Ascending aorta (tissue), 2 donors: ENCODE measurements around the gene MOB3B. TPM values are rescaled to one million over a fixed set of nuclear protein-coding genes. Genes with fewer than 3 reads are reported as not detected.

Source experiments
- DNase-seq, 2 donors: peaks; one replicate each; pipeline ENCODE4 v3.0.0-alpha.2; 2019; ENCODE audit warnings: low spot score in 2 of 2
- H3K27ac ChIP-seq, 2 donors: fragments of 200-600 bp; sonication (generic); one replicate each; pipeline ENCODE4 v1.5.1; 2016 to 2017; ENCODE audit warnings: mild to moderate bottlenecking in 1 of 2
- H3K27me3 ChIP-seq: fragments of 200-600 bp; sonication (generic); one replicate; pipeline ENCODE4 v1.5.1; 2017
- H3K36me3 ChIP-seq, 2 donors: fragments of 200-600 bp; sonication (generic); one replicate each; pipeline ENCODE4 v1.5.1; 2016
- H3K4me1 ChIP-seq, 2 donors: fragments of 200-600 bp; sonication (generic); one replicate each; pipeline ENCODE4 v1.5.1; 2016 to 2017; ENCODE audit warnings: mild to moderate bottlenecking in 1 of 2
- H3K4me3 ChIP-seq, 2 donors: fragments of 200-600 bp; sonication (generic); one replicate each; pipeline ENCODE4 v1.5.1; 2016 to 2017; ENCODE audit warnings: mild to moderate bottlenecking in 1 of 2
- H3K9me3 ChIP-seq, 2 donors: fragments of 200-600 bp; sonication (generic); one replicate each; pipeline ENCODE4 v1.5.1; 2016
- intact Hi-C: fragments of 100-400 bp; cut with DNase I; formaldehyde crosslinking; loops from one replicate; pipeline ENCODE4 v1.15.1; 2023
- total RNA-seq: library from RNA; depleted of rRNA; stranded (reverse); fragments of >200 nt; gene quantifications from one replicate; pipeline ENCODE4 v1.1.0, GENCODE V29; 2016
- TF ChIP-seq, protein P1 (sequence below), 3 experiments: fragments of 200-600 bp in 2 of 3; fragments of 450-650 bp in 1 of 3; sonication (generic) in 2 of 3; IDR thresholded peaks; one replicate each; pipeline ENCODE4 v1.5.1; 2016 to 2019; ENCODE audit warnings: antibody characterized with exemption in 3 of 3, mild to moderate bottlenecking in 1 of 3, moderate library complexity in 1 of 3

Gene MOB3B
- total RNA-seq, 1 donor from 2014 or later: 2.4 TPM

GRCh38 chr9:27340285-27340674 is 189.3 kb downstream of the MOB3B start:
- intact Hi-C loops: loop anchor here (5.0 kb wide), 1 partner anchor 52 kb away; no protein-coding TSS in a partner anchor

GRCh38 chr9:27339661-27340284 is 189.8 kb downstream of the MOB3B start:
- peaks cover 14 to 54% of the 10 kb centered on the region in 2 donors for H3K4me1 ChIP-seq
- intact Hi-C loops: loop anchor here (5.0 kb wide), 1 partner anchor 53 kb away; no protein-coding TSS in a partner anchor
- peak overlapping the region; percentile 74 to 86 for H3K27ac ChIP-seq
- DNase-seq: peak in 1 of 2 donors; percentile 85
- no peaks in the 10 kb centered on the region for H3K27me3 ChIP-seq
- no peaks in the 10 kb centered on the region for H3K36me3 ChIP-seq
- H3K9me3 ChIP-seq: no peaks in the 10 kb centered on the region
- TF ChIP-seq, protein P1, sequence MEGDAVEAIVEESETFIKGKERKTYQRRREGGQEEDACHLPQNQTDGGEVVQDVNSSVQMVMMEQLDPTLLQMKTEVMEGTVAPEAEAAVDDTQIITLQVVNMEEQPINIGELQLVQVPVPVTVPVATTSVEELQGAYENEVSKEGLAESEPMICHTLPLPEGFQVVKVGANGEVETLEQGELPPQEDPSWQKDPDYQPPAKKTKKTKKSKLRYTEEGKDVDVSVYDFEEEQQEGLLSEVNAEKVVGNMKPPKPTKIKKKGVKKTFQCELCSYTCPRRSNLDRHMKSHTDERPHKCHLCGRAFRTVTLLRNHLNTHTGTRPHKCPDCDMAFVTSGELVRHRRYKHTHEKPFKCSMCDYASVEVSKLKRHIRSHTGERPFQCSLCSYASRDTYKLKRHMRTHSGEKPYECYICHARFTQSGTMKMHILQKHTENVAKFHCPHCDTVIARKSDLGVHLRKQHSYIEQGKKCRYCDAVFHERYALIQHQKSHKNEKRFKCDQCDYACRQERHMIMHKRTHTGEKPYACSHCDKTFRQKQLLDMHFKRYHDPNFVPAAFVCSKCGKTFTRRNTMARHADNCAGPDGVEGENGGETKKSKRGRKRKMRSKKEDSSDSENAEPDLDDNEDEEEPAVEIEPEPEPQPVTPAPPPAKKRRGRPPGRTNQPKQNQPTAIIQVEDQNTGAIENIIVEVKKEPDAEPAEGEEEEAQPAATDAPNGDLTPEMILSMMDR (IDR thresholded peaks at IDR 0.05): no peak
- H3K4me3 ChIP-seq: no peak overlapping the region

More at GRCh38 chr9:27340285-27340674, 189.3 kb downstream of the MOB3B start:
- H3K27ac ChIP-seq: peak overlapping the region; percentile 74 to 86
- no peaks in the 10 kb centered on the region for H3K36me3 ChIP-seq
- H3K27me3 ChIP-seq: no peaks in the 10 kb centered on the region
- DNase-seq: no peak
- no peak overlapping the region for H3K4me3 ChIP-seq
- peaks cover 14 to 54% of the 10 kb centered on the region in 2 donors for H3K4me1 ChIP-seq
- no peaks in the 10 kb centered on the region for H3K9me3 ChIP-seq
- TF ChIP-seq, protein P1 (IDR thresholded peaks at IDR 0.05): no peak

GRCh38 chr9:27338527-27338903 is 191.1 kb downstream of the MOB3B start:
- Histone ChIP-seq H3K36me3 (no peaks in the 10 kb centered on the region), H3K27ac (peak overlapping the region; percentile 74 to 86), H3K27me3 (no peaks in the 10 kb centered on the region), H3K4me1 (peaks cover 14 to 58% of the 10 kb centered on the region in 2 donors), H3K4me3 (no peak overlapping the region), H3K9me3 (no peaks in the 10 kb centered on the region)
- TF ChIP-seq, protein P1 (IDR thresholded peaks at IDR 0.05): no peak
- intact Hi-C loops: no loop called here
- DNase-seq: no peak

DNA sequence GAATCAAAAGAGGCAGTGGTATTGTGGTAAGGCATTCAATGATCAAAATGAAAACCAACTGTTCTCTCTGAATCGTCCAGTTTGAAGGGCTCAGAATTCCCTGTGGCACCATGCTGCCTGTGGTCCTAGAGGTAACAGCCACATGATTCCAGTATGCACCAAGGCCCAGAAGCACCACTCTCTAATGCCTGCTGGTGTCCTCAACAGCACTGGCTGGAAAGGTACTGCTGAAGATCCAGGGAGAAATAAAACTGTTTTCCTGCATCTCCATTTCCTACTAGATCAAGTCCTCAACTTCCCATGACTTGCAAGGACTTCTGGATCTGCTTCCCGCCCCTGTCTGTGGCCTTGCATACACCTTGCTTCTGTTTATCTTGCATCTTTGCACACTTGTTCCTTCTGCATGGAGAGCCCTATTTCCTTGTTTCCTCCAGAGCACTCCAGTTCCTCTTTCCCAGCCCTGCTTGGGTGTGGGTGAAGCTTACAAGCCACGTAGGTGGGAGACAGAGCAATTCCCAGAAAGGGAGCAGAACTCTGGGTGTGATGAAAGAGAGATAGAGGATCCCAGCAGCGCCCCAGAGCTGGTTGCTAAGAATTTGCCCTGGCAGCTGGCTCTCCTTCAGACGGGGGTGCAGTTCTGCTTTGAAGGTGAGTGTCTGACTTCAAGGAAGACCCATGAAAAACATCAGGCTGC is 191.6 kb downstream of the MOB3B start:
- no peaks in the 10 kb centered on the region for H3K27me3 ChIP-seq
- no peaks in the 10 kb centered on the region for H3K36me3 ChIP-seq
- TF ChIP-seq, protein P1 (IDR thresholded peaks at IDR 0.05): no peak
- H3K4me1 ChIP-seq: peaks cover 14 to 60% of the 10 kb centered on the region in 2 donors
- no peaks in the 10 kb centered on the region for H3K9me3 ChIP-seq
- H3K27ac ChIP-seq: peak overlapping the region; percentile 74 to 86
- no peak for DNase-seq
- no peak overlapping the region for H3K4me3 ChIP-seq
- intact Hi-C loops: no loop called here

DNA sequence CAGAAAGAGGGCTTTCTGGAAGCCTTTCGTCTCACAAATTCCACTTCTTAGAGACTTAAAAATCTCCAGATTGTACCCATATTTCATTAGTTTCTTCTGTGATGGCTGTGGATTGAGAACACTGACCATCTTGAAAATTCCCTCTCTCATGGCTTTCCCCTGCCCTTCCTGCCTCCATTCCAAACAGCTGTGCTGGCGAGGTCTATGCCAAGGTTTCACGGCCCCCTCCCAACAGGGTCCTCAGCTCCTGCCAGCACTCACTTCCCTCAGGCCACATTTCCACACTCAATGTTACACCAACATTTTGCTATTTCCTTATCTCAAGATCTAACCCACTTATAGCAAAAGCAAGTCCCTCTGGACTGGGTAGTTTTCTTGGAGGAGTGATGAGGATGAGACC is 192.4 kb downstream of the MOB3B start:
- Histone ChIP-seq H3K36me3 (no peaks in the 10 kb centered on the region), H3K27me3 (no peaks in the 10 kb centered on the region), H3K4me1 (peaks cover 14 to 59% of the 10 kb centered on the region in 2 donors), H3K4me3 (no peak overlapping the region), H3K27ac (peak overlapping the region; percentile 74 to 86), H3K9me3 (no peaks in the 10 kb centered on the region)
- intact Hi-C loops: no loop called here
- no peak for DNase-seq
- TF ChIP-seq, protein P1 (IDR thresholded peaks at IDR 0.05): no peak
